Cardiac septum (tissue), 1 donor: ENCODE results near the gene AMPD2. TPM values are rescaled to one million over a fixed set of nuclear protein-coding genes. Genes with fewer than 3 reads are reported as not detected.

Experiments
- DNase-seq: peaks from one replicate; pipeline ENCODE4 v3.0.0-alpha.2; 2020; ENCODE audit warnings: low spot score
- intact Hi-C: fragments of 100-400 bp; cut with DNase I; formaldehyde crosslinking; loops from one replicate; pipeline ENCODE4 v1.14.0; 2022
- long read RNA-seq: library from polyadenylated mRNA; unstranded; transcript quantifications from one replicate; pipeline ENCODE4 v2.0.0, GENCODE V29; 2021
- total RNA-seq: library from RNA; stranded (reverse); fragmentation: NEBNext Ultra II Directional; extraction: Animal tissue kit (Norgen Biotek cat#: 25700); gene quantifications from one replicate; pipeline ENCODE4 v1.2.1, GENCODE V29; 2021
- donor health status: DM: no; HTN: no; CAD: no.

AMPD2 gene
- 16.7 TPM for total RNA-seq
- long read RNA-seq, partial matches to known transcripts, result 4 of 11 reads
- long read RNA-seq, other reads (novel, unspliced or antisense), result 5 of 11 reads

- intact Hi-C loops, result loop anchor here (2.0 kb wide), 1 partner anchor 71 kb away; the partner anchor contains the start of gene GNAI3
- DNase-seq, result peak; percentile 93
Measured at GRCh38 chr1:109619576-109620400, at the start of gene AMPD2, which contains the start of gene GNAT2. TSS of gene AMPD2 (plus strand) at chr1:109619837. CDS start at chr1:109621176, 1,339 bp downstream. TSS of gene GNAT2 (minus strand) at chr1:109619616. CDS start at chr1:109612870, 6,746 bp downstream.

- DNase-seq, result no peak
- intact Hi-C loops, result no loop called here
Measured at GRCh38 chr1:109570414-109570813, 49.2 kb upstream of the AMPD2 start.

GRCh38 chr1:109573785-109574184 is 45.9 kb upstream of the AMPD2 start:
- intact Hi-C loops, result no loop called here
- DNase-seq, result no peak

GRCh38 chr1:109578947-109579443 is 40.6 kb upstream of the AMPD2 start:
- no peak for DNase-seq
- intact Hi-C loops, result no loop called here

GRCh38 chr1:109579491-109579890 is 40.1 kb upstream of the AMPD2 start:
- DNase-seq, result no peak
- intact Hi-C loops, result no loop called here

- intact Hi-C loops, result no loop called here
- no peak for DNase-seq
Measured at GRCh38 chr1:109582021-109582420, 37.6 kb upstream of the AMPD2 start.

- intact Hi-C loops, result no loop called here
- no peak for DNase-seq
Measured at GRCh38 chr1:109584766-109585165, 34.9 kb upstream of the AMPD2 start.

GRCh38 chr1:109586055-109586454 is 33.6 kb upstream of the AMPD2 start:
- no peak for DNase-seq
- intact Hi-C loops, result no loop called here

- no peak for DNase-seq
- intact Hi-C loops, result no loop called here
Measured at GRCh38 chr1:109589177-109589576, 30.5 kb upstream of the AMPD2 start.

GRCh38 chr1:109589679-109590078 is 30.0 kb upstream of the AMPD2 start:
- intact Hi-C loops, result no loop called here
- no peak for DNase-seq

- DNase-seq, result no peak
- intact Hi-C loops, result no loop called here
Measured at GRCh38 chr1:109592916-109593315, 26.7 kb upstream of the AMPD2 start.

GRCh38 chr1:109595531-109595930 is 24.1 kb upstream of the AMPD2 start:
- no peak for DNase-seq
- intact Hi-C loops, result no loop called here

GRCh38 chr1:109598156-109598555 is 21.5 kb upstream of the AMPD2 start:
- DNase-seq, result no peak
- intact Hi-C loops, result no loop called here

GRCh38 chr1:109598655-109599054 is 21.0 kb upstream of the AMPD2 start:
- intact Hi-C loops, result no loop called here
- DNase-seq, result no peak

GRCh38 chr1:109603229-109603628 is 16.4 kb upstream of the AMPD2 start:
- intact Hi-C loops, result no loop called here
- no peak for DNase-seq

GRCh38 chr1:109605381-109605780 is 14.3 kb upstream of the AMPD2 start:
- DNase-seq, result no peak
- intact Hi-C loops, result no loop called here

GRCh38 chr1:109609881-109610280 is 9.8 kb upstream of the AMPD2 start:
- intact Hi-C loops, result no loop called here
- no peak for DNase-seq

GRCh38 chr1:109610609-109611307 is 8.9 kb upstream of the AMPD2 start:
- no peak for DNase-seq
- intact Hi-C loops, result no loop called here

- DNase-seq, result no peak
Measured at GRCh38 chr1:109611308-109611990, 8.2 kb upstream of the AMPD2 start.

More at GRCh38 chr1:109611308-109611990, 8.2 kb upstream of the AMPD2 start:
- intact Hi-C loops, result no loop called here
